ENCODE results near the gene RPUSD1.

The RPUSD1 gene

DNA sequence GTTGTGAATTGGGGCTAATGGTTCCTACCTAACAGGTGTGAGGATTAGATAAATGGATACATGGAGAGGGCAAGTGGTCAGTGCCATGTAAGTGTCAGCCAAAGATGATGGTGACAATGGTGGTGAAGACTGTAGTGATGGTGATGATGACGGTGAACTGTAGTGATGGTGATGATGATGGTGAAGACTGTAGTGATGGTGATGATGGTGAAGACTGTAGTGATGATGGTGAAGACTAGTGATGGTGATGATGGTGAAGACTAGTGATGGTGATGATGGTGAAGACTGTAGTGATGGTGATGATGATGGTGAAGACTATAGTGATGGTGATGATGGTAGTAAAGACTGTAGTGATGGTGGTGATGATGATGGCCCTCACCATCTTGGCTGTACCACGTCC, 30.4 kb upstream of the RPUSD1 start:
- DNase-seq (ENCODE audit: low read depth, low spot score), result no peak

DNA sequence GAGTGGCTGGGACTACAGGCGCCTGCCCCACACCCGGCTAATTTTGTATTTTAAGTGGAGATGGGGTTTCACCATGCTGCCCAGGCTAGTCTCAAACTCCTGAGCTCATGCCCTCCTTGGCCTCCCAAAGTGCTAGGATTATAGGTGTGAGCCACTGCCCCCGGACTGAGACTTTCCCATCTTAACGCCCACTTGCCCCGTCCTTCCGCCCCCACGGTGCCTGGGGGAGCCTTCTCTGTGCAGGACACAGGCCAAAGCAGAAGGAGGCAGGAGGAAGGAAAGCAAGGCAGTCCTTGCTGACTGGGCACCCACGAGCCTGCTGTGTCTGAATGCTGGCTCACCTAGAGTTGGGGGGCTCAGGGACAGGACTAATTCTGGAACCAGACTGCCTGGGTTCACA, 30.0 kb upstream of the RPUSD1 start:
- DNase-seq (ENCODE audit: low read depth, low spot score), result no peak

GRCh38 chr16:817001-817906, 29.1 kb upstream of the RPUSD1 start:
- peak; percentile 47 for DNase-seq (ENCODE audit: low read depth, low spot score)

- DNase-seq (ENCODE audit: low read depth, low spot score), result no peak
These were observed 27.7 kb upstream of the RPUSD1 start for GRCh38 chr16:815861-816260.

DNA sequence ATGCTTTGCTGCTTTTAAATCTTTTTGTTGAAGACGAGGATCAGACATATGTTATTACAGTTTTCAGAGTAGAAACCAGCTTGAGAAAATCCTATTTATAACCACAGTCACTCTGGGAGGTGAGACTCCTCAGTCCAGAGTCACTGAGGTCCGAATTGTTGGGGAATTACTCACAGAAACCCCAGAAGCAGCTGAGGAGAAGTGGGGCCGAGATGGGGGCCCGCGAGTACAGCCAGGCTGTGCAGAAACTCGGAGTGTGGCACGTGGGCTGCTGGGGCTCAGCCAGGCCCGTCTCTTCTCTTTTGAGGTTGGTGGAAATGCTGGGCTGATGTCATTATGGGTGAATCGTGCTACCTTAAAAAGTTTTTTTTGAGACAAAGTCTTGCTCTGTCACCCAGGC, 26.8 kb upstream of the RPUSD1 start:
- no peak for DNase-seq (ENCODE audit: low read depth, low spot score)

DNA sequence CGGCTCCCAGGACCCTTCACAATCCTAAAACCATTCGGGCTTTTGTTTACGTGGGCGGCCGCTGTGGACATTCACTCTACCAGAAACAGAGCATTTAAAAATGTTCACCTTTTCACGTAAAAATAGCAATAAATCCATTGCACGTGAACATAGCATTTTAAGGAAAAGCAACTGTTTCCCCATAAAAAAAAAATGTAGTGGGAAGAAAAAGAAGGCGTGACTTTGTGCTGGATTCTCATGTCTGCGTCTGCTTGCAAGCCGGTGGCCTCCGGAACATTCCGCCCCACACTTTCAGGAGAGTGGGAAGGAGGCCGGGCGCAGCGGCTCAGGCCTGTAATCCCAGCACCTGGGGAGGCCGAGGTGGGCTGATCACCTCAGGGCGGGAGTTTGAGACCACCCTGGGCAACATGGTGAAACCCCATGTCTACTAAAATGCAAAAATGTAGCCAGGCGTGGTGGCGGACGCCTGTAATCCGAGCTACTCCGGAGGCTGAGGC, 25.8 kb upstream of the RPUSD1 start:
- DNase-seq (ENCODE audit: low read depth, low spot score), result no peak

DNA sequence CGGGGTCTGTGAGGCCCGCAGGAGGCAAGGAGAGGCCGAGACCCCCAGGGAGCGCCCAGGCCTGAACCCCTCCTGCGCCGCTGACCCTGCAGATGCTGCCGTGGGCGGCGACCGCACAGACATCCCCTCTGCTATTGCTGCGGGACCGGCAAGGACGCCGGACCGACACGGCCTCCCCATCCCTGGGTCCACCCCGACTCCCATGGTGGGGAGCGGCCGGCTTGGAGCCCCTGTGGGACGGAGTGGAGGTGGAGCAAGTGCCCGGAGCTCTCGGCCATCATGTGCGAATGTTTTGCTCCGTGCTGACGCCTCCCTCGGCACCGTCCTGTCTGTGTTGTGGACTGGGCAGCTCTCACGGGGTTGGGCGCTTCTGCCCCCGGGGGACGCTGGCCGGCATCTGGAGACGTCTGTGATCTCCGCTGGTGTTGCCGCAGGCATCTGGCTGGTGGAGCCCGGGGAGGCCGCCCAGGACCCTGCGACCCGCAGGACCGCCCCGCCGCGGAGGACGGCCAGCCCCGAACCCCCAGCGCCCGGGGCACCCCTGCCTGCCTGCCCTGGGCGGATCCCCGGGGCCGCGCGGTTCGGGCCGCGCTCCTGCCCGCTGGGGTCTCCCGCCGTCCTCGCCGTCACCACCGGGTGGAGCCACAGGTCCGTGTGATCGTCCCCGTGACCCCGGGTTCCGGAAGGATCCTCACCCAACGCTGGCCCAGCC, 25.2 kb upstream of the RPUSD1 start:
- peak; percentile 74 for DNase-seq (ENCODE audit: low read depth, low spot score)

DNA sequence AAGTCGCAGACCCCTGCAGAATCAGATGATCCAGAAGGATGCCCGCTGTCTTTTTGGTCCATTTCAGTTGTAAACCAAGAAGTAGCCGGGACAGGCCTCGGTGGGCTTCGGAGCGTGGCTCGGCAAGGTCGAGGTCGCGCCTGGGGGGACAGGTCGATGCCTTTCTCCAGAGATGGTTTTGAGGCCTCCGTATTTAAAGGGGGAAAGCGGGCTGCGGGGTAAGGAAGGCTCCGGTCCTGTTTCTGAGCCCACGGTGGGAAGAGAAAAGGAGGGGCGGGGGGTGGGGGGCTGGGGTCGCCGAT, 19.9 kb upstream of the RPUSD1 start:
- no peak for DNase-seq (ENCODE audit: low read depth, low spot score)

GRCh38 chr16:807347-808084, 19.3 kb upstream of the RPUSD1 start:
- peak; percentile 97 for DNase-seq (ENCODE audit: low read depth, low spot score)

GRCh38 chr16:805474-805873, 17.3 kb upstream of the RPUSD1 start:
- no peak for DNase-seq (ENCODE audit: low read depth, low spot score)

- peak; percentile 77 for DNase-seq (ENCODE audit: low read depth, low spot score)
These were observed 16.2 kb upstream of the RPUSD1 start for GRCh38 chr16:804193-805048.

DNA sequence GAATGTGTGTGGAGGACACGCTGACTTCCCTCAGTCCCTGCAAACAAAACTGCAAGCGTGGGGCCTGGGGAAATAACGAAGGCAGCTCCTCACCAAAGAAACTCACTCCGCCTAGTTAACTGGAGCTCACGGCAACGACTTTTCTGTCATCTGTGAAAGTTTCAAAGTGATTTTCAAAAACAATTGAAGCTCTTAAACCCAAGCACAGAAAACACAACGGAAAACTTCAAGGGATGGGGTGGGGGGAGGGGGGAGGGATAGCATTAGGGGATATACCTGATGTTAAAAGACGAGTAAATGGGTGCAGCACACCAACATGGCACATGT, 15.5 kb upstream of the RPUSD1 start:
- DNase-seq (ENCODE audit: low read depth, low spot score), result no peak

DNA sequence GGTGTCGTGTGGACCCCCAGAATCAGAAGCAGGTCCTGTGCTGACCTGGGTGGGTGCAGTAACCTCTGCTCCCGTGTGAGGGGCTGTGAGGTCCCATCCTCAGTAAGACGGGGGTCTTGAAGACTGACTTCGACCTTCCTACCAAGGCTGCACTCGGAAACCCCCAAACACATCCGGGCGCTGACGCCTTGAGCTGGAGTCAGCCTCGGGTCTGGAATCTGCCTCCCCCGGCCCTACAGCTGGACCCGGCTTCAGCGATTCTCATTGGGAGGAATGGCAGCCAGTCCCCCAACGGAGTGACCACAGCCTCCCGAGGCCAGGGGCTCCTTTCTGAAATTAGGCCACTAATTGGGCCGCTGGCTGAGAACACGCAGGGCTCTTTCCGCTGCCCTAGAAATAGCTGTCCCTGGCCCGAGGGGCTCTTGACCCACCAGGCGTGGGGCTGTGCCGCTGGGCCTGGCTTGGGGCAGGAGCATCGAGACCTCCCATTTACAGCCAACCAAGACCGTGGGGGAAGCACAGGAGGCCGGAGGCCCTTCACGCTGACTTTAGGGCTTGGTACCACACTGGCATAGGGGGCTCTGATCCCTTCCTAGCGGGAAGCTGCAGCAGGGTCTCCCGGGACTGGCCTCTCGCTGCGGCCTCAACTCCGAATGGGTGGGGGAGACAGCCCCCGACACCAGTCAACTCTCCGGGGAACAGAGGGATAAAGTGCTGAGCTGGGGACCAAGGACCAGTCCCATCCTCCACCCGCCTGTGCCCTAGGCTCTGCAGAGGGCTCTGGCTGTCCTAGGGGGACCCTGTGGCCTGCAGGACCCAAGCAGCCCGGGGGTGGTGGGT, 15.0 kb upstream of the RPUSD1 start:
- DNase-seq (ENCODE audit: low read depth, low spot score), result peak; percentile 41

DNA sequence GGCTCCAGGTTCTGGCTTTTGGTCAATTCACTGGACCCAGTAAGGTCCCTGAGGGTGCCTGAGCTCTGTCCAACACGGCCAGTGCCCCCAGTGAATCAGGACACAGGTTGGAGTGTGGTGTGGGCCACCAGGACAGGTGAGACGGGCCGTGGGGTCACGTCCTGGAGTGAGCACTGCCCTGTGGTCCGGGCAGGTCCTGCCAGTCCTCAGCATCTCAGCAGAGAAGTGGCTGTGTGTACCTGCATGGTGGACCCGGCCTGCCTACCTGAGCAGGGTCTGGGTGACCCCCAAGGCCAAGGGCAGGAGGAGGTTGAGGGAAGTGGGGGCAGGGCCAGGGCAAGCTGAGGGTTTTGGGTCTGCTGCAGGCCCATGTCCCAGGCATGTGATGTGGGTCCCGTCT, 14.3 kb upstream of the RPUSD1 start:
- no peak for DNase-seq (ENCODE audit: low read depth, low spot score)

DNA sequence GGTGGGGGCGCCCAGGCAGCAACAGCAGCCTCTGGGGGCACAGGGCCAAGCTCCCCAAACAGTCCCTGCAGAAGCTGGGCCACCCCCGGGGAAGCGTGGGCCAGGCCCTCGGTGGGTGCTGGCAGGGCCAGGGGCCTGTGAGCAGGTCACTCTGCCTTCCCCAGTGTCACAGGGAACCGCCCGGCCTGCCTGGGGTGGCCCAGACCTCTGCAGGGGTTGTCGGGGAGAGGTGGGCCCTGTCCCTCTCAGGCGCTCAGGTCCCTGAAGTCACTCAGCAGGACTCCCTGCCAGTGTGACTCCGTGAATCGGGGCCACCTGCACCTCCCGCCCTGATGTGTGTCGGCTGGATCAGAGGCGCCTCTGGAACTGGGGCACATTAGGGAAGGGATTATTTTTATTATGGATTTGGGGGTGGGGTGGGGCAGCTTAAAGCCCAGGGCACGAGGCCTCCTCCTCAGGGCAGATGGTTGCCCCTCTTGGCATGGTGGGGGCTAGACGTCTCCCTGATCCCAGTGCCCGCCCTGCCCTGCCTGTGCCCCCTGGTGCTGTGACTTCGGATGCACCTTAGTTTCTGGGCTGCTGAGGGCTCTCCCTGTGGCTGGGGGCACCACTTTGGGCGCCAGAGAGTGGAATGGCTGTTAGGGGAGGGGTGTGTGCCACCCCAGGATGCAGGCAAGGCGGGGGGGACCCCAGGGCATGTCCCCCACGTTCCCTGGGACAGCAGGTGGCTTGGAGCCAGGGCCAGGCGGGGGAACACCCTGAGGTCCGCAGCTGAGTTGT, 13.6 kb upstream of the RPUSD1 start:
- no peak for DNase-seq (ENCODE audit: low read depth, low spot score)

GRCh38 chr16:800834-801511, 12.8 kb upstream of the RPUSD1 start:
- no peak for DNase-seq (ENCODE audit: low read depth, low spot score)

- DNase-seq (ENCODE audit: low read depth, low spot score), result peak; percentile 50
These were observed 12.0 kb upstream of the RPUSD1 start, which contains the start of gene GNG13 for GRCh38 chr16:799948-800833. TSS of gene GNG13 (minus strand) at chr16:800734. CDS start at chr16:799077, 1,657 bp downstream.

Data from ELF-1 (cell line).